Stromal cell of bone marrow (primary cell): Measurements from ENCODE around the gene MAGI1.

Source experiments
- DNase-seq: peaks from one replicate; pipeline ENCODE4 v3.0.0-alpha.2; 2012; ENCODE audit warnings: low read depth

MAGI1 gene

DNA sequence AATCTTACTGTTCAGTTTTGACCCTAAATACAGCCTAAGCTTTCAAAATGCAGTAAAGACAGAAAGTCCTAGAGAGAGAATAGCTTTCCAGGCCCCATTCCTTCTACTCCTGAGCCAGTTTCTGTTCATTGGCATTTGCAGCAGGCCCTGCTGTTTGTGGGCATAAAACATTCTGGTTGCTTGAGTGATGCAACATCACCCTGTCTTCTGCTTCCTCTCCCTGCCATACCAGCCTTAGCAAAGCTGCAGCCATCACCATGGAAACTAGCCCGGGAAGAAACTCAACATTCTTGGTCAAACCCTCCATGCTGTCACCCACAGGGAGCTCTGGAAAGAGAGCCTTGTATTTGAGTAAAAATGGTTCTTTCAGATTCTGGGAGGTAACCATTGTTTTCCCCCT lies 325.7 kb downstream of the MAGI1 start:
- peak; percentile 85 for DNase-seq

GRCh38 chr3:65712140-65712539 lies 326.6 kb downstream of the MAGI1 start:
- no peak for DNase-seq

DNA sequence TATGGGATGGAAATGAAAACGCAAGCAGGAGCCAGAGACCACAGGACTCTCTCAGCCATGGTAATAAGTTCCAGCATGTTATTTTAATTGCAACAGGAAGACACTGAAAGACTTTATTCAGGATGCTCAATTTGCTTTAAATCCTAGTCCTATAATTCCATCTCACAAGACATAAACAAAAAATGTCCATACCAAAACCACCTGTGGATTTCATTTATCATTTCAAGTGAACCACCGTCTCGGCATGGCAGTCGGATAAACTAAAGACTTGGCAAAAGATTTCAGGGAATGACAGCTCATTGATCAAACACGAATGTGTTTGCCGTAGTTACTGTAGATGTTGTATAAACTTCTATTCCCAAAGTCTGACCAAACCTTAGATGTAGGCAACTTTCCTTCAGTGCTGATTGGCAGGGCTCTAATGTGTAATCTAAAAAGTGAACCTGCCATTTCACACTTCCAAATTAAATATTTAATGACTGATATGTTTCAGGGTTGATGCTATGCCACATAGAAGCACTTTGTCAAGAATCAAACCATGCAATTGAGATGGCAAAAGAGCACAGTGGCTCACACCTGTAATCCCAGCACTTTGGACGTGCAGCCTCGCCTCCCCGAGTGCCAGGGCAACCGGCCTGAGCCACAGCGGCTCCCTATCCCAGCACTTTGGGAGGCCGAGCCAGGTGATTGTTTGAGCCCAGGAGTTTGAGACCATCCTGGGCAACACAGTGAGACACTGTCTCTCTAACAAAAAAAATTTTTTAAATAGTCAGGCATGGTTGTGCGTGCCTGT lies 331.7 kb downstream of the MAGI1 start:
- no peak for DNase-seq

DNA sequence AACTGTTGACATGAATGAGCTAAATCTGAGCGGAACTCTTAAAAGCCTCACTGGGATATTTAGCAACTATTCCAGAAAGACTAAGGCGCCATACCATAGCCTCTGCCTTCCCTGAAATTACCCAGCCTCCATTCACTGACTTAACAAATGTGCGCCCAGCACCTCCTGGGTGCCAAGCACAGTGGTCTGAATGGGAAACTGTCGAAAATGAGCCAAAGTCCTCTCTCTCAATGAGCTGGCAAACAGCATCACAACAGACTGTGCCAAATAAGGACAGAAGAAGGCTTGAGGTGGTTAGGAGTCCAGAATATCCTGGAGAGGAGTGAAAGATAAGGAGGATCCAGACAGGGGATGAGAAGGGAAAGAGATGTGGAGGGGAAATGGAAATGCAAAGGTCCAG lies 332.4 kb downstream of the MAGI1 start:
- no peak for DNase-seq

DNA sequence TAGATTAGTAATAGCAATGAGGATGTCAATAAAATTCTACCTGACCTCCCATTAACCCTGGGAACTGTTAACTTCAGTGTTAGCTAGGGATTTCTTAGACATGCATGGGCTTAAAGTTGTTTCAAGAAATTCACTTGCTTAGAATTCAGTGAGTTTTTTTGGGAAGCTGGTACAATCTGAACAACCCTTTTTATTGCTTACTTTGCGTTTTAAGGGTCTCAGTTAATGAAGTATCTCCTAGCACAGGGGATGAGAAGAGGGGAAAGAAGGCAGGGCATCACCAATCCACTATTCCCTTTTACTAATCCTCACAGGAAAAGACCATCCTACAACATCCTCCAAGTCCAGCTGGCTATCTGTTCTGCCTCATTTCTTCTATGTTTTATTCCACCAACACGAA lies 334.9 kb downstream of the MAGI1 start:
- no peak for DNase-seq

GRCh38 chr3:65703026-65703425 lies 335.7 kb downstream of the MAGI1 start:
- DNase-seq: no peak

DNA sequence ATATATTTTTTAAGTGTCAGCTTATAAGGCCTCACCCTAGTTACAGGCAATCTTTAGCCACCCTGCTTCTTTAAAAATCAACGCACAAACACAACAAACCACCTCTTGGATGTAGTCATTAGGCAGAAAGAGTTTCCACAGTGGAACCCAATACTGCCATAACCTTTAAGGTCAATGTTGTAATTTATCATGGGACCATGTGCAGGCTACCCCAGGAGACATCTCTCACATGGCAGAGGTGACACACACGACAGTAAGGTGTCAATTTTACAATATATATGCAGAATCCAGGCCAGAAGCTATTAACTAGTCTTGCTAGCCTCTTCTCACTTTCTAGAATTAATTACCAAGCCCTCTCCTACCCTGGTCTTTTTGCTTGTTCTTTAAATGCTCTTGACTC lies 336.5 kb downstream of the MAGI1 start:
- DNase-seq: no peak

DNA sequence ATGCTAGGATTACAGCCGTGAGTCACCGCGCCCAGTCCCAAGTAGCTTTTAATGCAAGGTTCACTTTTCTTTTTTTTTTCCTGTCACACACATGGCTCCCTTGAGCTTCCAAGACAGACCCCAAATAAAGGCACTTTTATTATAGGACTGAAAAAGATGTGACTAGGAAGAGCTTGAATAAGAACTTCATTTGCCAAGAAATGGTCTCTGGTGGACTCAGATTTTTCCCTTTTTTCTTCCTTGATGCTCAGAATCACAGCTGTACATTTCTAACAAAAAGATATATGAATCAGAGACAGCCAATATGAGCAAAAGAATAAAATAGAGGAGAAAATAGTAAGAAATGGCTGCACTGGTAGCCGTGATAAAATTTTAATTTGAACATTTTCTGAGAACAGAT lies 337.2 kb downstream of the MAGI1 start:
- no peak for DNase-seq

DNA sequence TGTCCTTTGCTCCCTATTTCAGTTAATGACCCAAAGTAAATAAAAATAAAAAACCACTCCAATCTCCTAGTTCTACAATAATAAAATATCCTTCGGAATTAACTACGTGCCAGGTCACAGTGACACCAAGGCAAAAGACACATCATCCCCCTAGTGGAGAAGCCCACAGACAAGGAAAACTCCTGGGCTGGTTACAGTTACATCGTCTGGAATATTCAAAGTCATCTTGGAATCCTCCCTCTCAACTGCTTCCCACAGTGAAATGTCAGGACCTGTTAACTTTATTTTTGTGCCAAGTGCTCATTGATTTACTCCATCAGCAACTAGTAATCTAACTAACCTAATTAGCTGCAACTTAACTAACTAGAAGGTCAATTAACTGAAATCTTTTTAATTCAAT lies 349.3 kb downstream of the MAGI1 start:
- no peak for DNase-seq

- DNase-seq: no peak
Measured at GRCh38 chr3:65687741-65688140, 351.0 kb downstream of the MAGI1 start.

DNA sequence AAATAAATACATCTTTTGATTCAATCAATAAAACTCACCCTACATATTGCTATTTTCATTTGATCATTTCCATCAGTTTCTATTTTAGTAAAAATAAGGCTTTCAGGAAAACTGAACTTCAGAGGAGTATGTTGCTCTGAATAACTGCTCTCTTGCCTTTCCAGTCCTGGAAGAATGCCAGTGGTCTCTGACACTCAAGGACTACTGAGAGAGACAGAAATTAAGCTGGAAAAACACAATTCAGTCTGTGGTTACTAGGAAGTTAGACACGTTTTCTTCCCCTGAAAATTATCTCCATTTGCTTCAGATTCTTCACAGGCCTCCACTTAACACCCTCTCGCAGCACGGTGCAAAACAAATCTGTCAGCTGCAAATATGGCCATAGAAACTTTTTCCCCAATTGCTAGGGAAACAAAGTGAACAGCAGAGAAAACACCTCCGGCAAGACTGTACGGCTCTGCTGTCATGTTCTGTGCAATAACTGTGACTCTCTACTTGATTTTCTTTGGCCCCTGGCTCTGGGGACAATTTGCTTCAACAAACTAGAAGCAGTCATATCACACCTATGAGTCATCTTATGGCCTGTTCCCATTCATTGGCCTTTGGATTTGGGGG lies 353.0 kb downstream of the MAGI1 start:
- DNase-seq: no peak

DNA sequence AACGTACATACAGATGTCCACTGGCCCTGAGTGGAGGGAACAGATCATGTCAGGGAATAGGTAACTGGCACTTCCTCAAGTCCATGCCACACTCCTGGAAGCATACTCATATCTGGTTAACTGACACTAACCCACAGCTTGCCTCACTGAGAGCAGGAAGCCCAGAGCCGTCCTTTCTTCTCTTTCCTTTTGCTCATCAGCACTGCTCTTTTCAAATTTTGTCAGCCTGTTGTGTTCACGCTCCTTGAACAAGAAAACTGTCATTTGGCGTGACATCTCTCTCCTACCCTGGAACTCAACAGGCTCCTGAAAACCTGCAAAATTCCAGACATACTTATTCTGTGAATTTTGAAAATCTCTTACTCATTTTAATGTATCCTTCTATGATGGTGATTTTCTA lies 360.2 kb downstream of the MAGI1 start:
- no peak for DNase-seq

DNA sequence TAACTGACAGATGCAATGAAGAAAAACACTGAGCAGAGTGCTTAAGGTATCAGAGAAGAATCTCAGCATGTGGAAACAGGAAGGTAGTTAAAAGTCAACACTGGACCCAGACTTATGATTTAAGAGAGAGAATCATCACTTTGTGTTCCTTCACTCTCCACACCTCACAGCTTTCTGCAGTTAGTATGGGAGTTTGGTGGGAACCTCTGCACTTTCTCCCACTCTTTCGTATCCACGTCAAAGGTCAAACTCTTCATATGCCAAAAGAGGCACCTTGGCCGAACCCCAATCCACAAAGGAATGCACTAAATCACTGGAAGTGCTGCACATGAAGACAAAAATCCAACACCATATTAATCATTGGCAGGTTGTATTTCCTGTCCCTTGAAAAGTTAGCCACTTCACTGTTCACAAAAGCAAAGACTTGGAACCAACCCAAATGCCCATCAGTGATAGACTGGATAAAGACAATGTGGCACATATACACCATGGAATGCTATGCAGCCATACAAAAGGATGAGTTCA lies 361.2 kb downstream of the MAGI1 start:
- no peak for DNase-seq

- no peak for DNase-seq
Measured at GRCh38 chr3:65676580-65676979, 362.1 kb downstream of the MAGI1 start.

- no peak for DNase-seq
Measured at GRCh38 chr3:65675011-65675410, 363.7 kb downstream of the MAGI1 start.

- DNase-seq: no peak
Measured at GRCh38 chr3:65674226-65674625, 364.5 kb downstream of the MAGI1 start.

- DNase-seq: no peak
Measured at GRCh38 chr3:65672871-65673815, 365.6 kb downstream of the MAGI1 start.

DNA sequence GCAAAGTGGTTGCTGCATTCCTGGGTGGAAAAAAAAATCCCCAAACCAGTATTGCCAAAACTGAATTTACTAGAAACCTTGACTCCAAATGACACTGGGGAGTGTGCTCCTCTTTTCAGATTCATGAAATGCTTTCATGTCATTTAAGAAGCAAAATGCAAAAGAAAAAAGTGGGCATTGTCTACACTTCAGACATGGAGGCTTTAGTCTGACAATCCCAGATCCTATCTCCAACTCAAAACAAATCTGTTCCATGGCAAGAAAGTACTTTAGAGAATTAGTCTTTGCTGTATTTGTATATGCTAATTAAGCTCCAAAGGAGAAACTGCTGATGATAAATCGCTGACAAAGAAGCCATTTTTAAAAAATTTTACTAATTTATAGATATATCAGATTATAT lies 366.7 kb downstream of the MAGI1 start:
- no peak for DNase-seq

GRCh38 chr3:65671004-65671403 lies 367.7 kb downstream of the MAGI1 start:
- DNase-seq: no peak

DNA sequence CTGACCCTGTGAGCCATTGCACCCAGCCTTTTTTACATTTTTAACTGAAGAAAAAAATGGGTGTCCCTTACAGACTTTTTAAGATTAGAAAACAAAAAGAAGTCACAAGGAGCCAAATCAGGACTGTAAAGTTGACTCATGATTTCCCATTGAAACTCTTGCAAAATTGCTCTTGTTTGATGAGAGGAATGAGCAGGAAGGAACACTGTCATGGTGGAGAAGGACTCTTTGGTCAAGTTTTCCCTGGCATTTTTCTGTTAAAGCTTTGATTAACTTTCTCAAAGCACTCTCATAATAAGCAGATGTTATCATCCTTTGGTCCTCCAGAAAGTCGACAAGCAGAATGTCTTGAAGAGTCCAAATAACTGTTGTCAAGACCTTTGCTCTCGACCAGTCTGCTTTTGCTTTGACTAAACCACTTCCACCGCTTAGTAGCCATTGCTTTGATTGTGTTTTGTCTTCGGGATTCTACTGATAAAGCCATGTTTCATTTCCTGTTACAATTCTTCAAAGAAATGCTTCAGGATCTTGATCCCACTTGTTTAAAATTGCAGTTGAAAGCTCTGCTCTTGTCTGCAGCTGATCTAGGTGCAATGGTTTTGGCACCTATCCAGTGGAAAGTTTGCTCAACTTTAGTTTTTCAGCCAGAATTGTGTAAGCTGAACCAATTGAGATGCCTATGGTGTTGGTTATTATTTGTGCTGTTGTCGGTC lies 369.4 kb downstream of the MAGI1 start:
- DNase-seq: peak; percentile 28

DNA sequence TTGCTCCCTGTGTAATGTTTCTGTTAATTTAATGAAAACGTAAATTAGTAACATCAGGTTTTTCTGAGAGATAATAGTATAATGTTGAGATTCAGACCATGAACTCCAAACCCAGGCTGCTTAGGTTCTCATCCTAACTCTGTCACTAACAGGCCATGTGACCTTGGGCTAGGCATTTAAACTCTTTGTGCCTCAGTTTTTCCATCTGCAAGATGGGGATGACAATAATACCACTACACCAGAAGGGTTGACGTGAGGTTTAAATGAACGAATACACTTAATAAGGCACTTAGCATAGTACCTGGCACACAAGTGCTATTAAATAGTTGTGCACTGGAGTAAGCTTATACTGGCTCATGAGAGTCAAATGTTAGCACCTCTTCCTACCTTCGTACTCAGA lies 370.8 kb downstream of the MAGI1 start:
- DNase-seq: no peak
